GM19023 (cell line): ENCODE data around the gene LIX1.
A peak's percentile ranks its signal among the peaks of the same experiment; 100 is the strongest.
"Not testable (repeated sequence)": the region's sequence is repeated elsewhere in the genome, so short reads cannot be mapped to it uniquely, and the experiment has no call there.

Experiments used
- ATAC-seq: cut with Tn5 transposase; IDR thresholded peaks from one replicate; pipeline ENCODE4 v1.9.1; 2021; ENCODE audit warnings: mild to moderate bottlenecking, moderate library complexity; ENCODE audit not compliant: unreplicated experiment

The LIX1 gene

GRCh38 chr5:97105501-97106215 is 36.8 kb downstream of the LIX1 start:
- no peak for ATAC-seq

- no peak for ATAC-seq
These were observed 40.4 kb downstream of the LIX1 start for GRCh38 chr5:97102010-97102470.

GRCh38 chr5:97101189-97101910 is 41.1 kb downstream of the LIX1 start:
- ATAC-seq = no peak

GRCh38 chr5:97100476-97100875 is 41.9 kb downstream of the LIX1 start:
- no peak for ATAC-seq

GRCh38 chr5:97098922-97099321 is 43.5 kb downstream of the LIX1 start:
- no peak for ATAC-seq

DNA sequence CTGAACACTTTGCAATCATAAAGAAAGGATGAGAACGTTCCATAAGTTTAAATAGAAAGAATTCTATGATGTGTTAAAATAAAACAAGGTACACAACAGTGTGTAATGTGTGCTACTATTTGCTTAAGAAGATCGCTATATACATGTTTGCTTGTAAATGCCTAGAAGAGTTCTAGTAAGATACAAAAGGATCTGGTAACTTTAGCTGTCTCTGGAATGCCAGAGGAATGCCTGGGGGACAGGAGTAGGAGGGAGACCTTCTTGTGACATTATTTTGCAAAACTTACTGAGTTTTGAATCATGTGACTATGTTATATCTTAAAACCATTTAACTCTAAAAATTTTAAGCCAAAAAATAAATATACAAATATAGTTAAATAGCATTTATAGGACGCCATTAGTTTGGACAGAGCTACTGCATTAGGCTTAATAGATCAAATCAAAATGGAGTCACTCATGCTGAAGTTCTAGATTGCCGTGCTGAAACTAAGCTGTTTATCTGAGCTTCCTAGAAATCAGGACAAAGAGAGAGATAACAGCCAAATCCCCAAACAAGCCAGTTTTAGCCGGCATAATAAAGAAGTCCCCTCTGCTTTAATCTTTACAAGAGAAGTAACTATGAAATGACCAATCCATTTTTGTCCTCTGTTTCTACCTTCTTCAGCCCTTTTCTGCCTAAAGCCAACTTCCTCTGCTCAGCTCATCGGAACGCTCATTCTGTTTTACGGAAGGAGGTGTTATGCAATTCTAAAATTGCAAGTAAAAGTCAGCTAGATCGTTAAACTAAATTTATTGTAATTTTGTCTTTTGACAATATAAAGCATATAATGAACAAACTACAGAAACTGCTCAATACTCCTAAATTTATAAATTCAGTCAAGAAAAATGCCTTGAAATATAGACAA is 44.8 kb downstream of the LIX1 start:
- no peak for ATAC-seq

DNA sequence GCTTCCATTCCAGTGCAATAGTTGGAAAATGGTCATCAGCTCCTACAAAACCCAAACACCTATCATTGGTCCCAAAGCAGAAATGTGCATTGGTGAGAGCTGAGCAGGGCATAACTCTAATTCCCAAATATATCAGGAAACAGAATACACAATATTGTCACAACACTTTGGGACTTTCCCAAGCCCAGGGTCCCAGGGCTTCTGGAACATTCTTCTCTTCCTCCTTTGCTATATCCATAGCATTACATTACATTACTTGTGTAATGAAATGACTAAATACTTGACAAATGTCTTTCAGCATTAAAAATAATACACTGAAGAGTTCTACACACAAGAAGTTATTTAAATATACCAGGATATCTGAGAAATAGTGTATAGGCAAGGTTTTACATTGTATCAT is 45.6 kb downstream of the LIX1 start:
- no peak for ATAC-seq

DNA sequence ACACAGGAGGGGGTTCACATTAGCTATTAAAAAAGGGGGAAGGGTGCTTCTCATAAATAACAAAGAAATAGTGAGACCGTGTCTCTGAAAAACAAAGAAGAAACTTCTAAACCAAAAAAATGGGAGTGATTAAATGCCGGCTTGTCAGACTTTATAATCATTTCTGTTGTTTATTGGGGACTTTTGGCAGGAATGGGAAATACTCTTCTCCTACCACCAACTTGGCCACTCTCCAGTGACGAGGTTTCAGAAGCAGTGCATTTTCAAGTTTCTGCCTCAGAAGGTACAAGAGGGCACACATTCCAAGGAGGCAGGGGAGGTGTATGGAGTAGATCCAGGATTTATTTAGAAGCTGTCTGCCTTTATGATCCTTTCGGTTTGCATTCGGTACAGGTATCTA is 46.2 kb downstream of the LIX1 start:
- ATAC-seq = no peak

- peak; percentile 39 for ATAC-seq
These were observed 47.1 kb downstream of the LIX1 start for GRCh38 chr5:97095318-97095732.

DNA sequence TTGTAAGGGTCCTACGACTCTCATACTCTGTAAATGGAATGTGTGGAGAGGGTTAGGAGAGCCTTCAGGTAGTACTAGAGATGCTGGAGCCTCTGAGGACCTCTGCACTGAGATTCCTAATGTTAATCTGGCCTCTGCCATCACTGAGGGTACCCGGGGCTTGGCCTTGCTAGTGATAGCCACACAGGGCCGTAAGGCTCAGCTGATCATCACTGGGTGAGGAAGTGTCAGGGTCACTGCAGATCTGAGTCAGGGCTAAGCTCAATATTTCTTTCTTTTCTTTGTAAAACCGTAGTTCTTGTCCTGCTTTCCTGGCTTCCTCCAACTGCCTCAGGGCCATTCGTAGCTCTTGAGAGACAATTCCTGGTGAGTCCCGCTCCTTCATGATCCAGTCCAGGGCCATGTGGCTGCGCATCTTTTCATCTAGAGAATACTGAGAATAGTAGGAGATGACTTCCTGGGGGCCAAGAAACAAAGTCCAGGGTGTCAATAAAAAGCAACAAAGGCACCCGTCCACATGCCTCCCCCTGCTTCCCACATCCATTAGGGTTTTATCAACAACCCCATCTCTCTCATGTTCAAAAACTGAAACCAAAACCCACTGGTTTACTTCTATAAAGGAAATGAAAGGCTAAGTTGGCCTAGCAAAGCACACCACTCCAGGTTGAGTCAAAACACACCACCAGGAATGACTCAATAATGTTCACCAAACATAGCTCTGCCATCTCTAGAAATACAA is 47.7 kb downstream of the LIX1 start:
- peak; percentile 98 for ATAC-seq

GRCh38 chr5:97093193-97093592 is 49.2 kb downstream of the LIX1 start:
- no peak for ATAC-seq

GRCh38 chr5:97090944-97091343 is 51.5 kb downstream of the LIX1 start:
- ATAC-seq = no peak

- no peak for ATAC-seq
These were observed 53.1 kb downstream of the LIX1 start for GRCh38 chr5:97089149-97089801.

DNA sequence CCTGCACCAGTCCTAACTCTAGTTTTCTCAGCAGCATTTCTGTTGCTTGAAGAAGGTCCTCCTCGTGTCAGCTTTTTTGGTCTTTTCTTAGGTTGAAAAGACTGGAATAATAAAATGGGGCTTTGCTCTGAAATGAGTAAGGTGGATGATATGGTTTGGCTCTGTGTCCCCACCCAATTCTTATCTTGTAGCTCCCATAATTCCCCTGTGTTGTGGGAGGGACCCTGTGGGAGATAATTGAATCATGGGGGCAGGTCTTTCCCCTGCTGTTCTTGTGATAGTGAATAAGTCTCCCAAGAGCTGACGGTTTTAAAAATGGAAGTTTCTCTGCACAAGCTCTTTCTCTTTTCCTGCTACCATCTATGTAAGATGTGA is 53.6 kb downstream of the LIX1 start:
- ATAC-seq = no peak

GRCh38 chr5:97087138-97087537 is 55.3 kb downstream of the LIX1 start:
- ATAC-seq = no peak

GRCh38 chr5:97085459-97086181 is 56.8 kb downstream of the LIX1 start:
- ATAC-seq = no peak

DNA sequence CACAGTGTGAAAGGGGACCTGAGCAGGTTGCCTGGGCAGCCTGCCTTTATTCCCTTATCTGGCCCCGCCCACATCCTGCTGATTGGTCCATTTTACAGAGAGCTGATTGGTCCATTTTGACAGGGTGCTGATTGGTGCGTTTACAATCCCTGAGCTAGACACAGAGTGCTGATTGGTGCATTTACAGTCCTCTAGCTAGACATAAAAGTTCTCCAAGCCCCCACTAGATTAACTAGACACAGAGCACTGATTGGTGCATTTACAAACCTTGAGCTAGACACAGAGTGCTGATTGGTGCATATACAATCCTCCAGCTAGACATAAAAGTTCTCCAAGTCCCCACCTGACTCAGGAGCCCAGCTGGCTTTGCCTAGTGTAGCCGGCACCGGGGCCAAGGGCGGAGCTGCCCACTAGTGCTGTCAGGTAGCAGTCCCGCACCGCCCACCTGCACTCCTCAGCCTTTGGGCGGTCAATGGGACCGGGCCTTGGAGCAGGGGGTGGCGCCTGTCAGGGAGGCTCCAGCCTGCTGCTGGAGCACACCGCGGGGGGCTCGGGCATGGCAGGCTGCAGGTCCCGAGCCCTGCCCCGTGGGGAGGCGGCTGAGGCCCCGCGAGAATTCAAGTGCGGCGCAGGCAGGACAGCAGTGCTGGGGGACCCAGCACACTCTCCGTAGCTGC is 57.5 kb downstream of the LIX1 start:
- not testable (repeated sequence) for ATAC-seq

GRCh38 chr5:97078958-97079743 is 63.3 kb downstream of the LIX1 start:
- ATAC-seq = no peak
